CD4-positive, alpha-beta T cell (primary cell): ENCODE measurements around the gene DNHD1. TPM values are rescaled to one million over a fixed set of nuclear protein-coding genes. Genes with fewer than 3 reads are reported as not detected.

Source experiments
- ATAC-seq: fragments of 200-7000 bp; cut with Tn5 transposase; one replicate; pipeline ENCODE4 v1.10.0; 2022; ENCODE audit warnings: mild to moderate bottlenecking; ENCODE audit not compliant: poor library complexity
- CTCF ChIA-PET: fragments of 350-600 bp; sonication (Branson Sonifier 250); formaldehyde crosslinking; loops from one replicate; lab custom pipeline; 2021; ENCODE audit warnings: antibody characterized with exemption, inconsistent platforms; lab: Charles Lee
- POLR2A ChIA-PET: fragments of 350-600 bp; sonication (Branson Sonifier 250); formaldehyde crosslinking; loops from one replicate; lab custom pipeline; 2021; ENCODE audit warnings: antibody characterized with exemption, inconsistent platforms; lab: Charles Lee
- DNase-seq, 14 experiments: peaks; one replicate each; pipeline ENCODE4 v3.0.0-alpha.2; 2013 to 2020; ENCODE audit warnings: mixed read lengths in 2 of 14
- H3K27ac ChIP-seq, 2 donors: one replicate each; pipeline versions ENCODE4 v1.5.1 to v1.7.0; 2013; ENCODE audit warnings: low read length in 2 of 2, low read depth in 1 of 2, mild to moderate bottlenecking in 1 of 2
- H3K27me3 ChIP-seq, 2 experiments: 1 replicate in 1 of 2; 2 replicates in 1 of 2; pipeline versions ENCODE4 v1.6.1 to v1.7.0; 2013; ENCODE audit warnings: low read length in 2 of 2, control low read depth in 1 of 2, mild to moderate bottlenecking in 1 of 2, moderate library complexity in 1 of 2; ENCODE audit not compliant: insufficient read depth in 2 of 2, control insufficient read depth in 1 of 2
- H3K36me3 ChIP-seq: one replicate; pipeline ENCODE4 v1.6.1; 2013; ENCODE audit warnings: low read length, control low read depth; ENCODE audit not compliant: insufficient read depth
- H3K4me1 ChIP-seq: one replicate; pipeline ENCODE4 v1.6.1; 2013; ENCODE audit warnings: low read length, control low read depth; ENCODE audit not compliant: insufficient read depth
- H3K4me3 ChIP-seq: one replicate; pipeline ENCODE4 v1.5.1; 2013; ENCODE audit warnings: mild to moderate bottlenecking, low read length, moderate library complexity
- H3K9me3 ChIP-seq, 2 experiments: 1 replicate in 1 of 2; 2 replicates in 1 of 2; pipeline versions ENCODE4 v1.6.1 to v1.7.0; 2013; ENCODE audit warnings: low read length in 2 of 2, mild to moderate bottlenecking in 2 of 2, control low read depth in 1 of 2, moderate library complexity in 1 of 2; ENCODE audit not compliant: control insufficient read depth in 1 of 2, insufficient read depth in 1 of 2
- H3K27ac Mint-ChIP-seq: one replicate; pipeline ENCODE4 v1.8.0; 2020; ENCODE audit warnings: mixed read lengths
- H3K27me3 Mint-ChIP-seq: one replicate; pipeline ENCODE4 v1.8.0; 2021; ENCODE audit warnings: mixed read lengths
- H3K36me3 Mint-ChIP-seq: one replicate; pipeline ENCODE4 v1.8.0; 2021; ENCODE audit warnings: low read depth, mixed read lengths
- H3K4me1 Mint-ChIP-seq: one replicate; pipeline ENCODE4 v1.8.0; 2021; ENCODE audit warnings: low read depth, mixed read lengths
- H3K4me3 Mint-ChIP-seq: one replicate; pipeline ENCODE4 v1.8.0; 2020; ENCODE audit warnings: mild to moderate bottlenecking, mixed read lengths
- H3K9me3 Mint-ChIP-seq: one replicate; pipeline ENCODE4 v1.8.0; 2020; ENCODE audit warnings: mixed read lengths
- intact Hi-C, 2 experiments: fragments of 100-400 bp; cut with DNase I in 1 of 2; cut with micrococcal nuclease in 1 of 2; formaldehyde crosslinking; loops; one replicate each; pipeline versions ENCODE4 v1.15.1 to v1.9.0; 2023 to 2025; cut with DNase I, micrococcal nuclease
- total RNA-seq, 174 experiments: library from RNA in 2 of 174; stranded (reverse) in 2 of 174; gene quantifications; one replicate each; pipeline ENCODE4 v1.2.3 and lab custom pipeline; 2021 to 2026
- TF ChIP-seq, protein P1 (sequence below): fragments of 200-600 bp; IDR thresholded peaks from one replicate; pipeline ENCODE4 v1.8.0; 2022; ENCODE audit warnings: antibody characterized with exemption, mild to moderate bottlenecking

Gene DNHD1
- total RNA-seq, 2 experiments from 2014 or later = 44.1 to 46.8 TPM

DNA sequence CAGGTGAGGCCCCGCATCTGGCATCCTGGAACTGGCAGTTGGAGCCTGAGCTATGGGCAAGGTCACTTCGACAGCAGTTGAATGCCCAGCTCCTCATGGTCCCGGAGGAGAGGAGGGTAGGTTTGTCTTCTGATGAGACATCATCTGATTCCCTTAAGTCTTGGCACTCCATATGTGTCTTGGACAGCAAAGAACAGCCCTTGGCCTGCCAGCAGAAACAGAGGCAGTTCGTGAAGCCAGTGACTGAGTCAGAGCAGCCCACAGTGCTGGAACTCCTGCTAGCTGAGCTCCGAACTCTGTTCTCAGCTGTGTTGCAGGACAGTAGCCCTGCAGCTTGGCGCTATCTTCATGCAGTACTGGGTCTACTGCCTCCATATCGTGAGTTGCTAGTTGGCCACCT lies 1.0 kb downstream of the DNHD1 start:
- Mint-ChIP-seq H3K9me3 (no peaks in the 10 kb centered on the region), H3K4me1 (peaks cover 23% of the 10 kb centered on the region), H3K36me3 (peaks cover 78% of the 10 kb centered on the region), H3K27me3 (no peaks in the 10 kb centered on the region), H3K27ac (no peak overlapping the region), H3K4me3 (no peak overlapping the region)
- H3K27me3 ChIP-seq = no peaks in the 10 kb centered on the region
- CTCF ChIA-PET = interaction anchor here (1.3 kb wide), 2 partner anchors 59 to 119 kb away, joined by 4 read pairs; no protein-coding TSS in a partner anchor
- H3K36me3 ChIP-seq = peaks cover 52% of the 10 kb centered on the region
- H3K4me1 ChIP-seq = no peaks in the 10 kb centered on the region
- H3K4me3 ChIP-seq = no peak overlapping the region
- H3K9me3 ChIP-seq = no peaks in the 10 kb centered on the region
- DNase-seq (no peak), ATAC-seq (no peak)
- no peak overlapping the region for H3K27ac ChIP-seq
- TF ChIP-seq, protein P1, sequence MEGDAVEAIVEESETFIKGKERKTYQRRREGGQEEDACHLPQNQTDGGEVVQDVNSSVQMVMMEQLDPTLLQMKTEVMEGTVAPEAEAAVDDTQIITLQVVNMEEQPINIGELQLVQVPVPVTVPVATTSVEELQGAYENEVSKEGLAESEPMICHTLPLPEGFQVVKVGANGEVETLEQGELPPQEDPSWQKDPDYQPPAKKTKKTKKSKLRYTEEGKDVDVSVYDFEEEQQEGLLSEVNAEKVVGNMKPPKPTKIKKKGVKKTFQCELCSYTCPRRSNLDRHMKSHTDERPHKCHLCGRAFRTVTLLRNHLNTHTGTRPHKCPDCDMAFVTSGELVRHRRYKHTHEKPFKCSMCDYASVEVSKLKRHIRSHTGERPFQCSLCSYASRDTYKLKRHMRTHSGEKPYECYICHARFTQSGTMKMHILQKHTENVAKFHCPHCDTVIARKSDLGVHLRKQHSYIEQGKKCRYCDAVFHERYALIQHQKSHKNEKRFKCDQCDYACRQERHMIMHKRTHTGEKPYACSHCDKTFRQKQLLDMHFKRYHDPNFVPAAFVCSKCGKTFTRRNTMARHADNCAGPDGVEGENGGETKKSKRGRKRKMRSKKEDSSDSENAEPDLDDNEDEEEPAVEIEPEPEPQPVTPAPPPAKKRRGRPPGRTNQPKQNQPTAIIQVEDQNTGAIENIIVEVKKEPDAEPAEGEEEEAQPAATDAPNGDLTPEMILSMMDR = no peak
- intact Hi-C loops = no loop called here
- POLR2A ChIA-PET = no interaction called here

DNA sequence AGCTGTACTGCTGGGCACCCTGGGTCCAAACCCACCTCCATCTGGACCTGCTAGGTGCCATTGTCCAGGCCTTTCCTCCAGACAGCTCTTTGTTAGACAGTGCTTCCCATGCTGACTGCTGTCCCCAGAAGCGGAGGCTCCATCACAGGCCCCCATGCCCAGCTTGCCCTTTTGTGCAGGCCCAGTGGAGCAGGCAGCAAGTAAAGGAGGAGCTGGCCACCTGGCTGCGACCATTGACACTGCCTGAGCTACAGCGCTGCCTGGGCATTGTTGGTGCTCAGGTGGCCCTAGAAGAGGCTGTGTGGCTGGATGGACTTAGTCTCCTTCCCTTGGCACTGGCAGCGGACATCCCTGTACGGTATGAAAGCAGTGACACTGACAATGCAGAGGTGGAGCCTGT lies 1.5 kb downstream of the DNHD1 start:
- H3K4me3 ChIP-seq = no peak overlapping the region
- ATAC-seq (no peak), DNase-seq (no peak)
- Mint-ChIP-seq H3K36me3 (peaks cover 78% of the 10 kb centered on the region), H3K27me3 (no peaks in the 10 kb centered on the region), H3K9me3 (no peaks in the 10 kb centered on the region), H3K4me3 (no peak overlapping the region), H3K27ac (no peak overlapping the region), H3K4me1 (peaks cover 19% of the 10 kb centered on the region)
- POLR2A ChIA-PET = interaction anchor here (1.0 kb wide), 1 partner anchor 106 kb away, joined by 3 read pairs; no protein-coding TSS in a partner anchor
- H3K9me3 ChIP-seq = no peaks in the 10 kb centered on the region
- peaks cover 52% of the 10 kb centered on the region for H3K36me3 ChIP-seq
- CTCF ChIA-PET = interaction anchor here (1.3 kb wide), 2 partner anchors 59 to 119 kb away, joined by 4 read pairs; no protein-coding TSS in a partner anchor
- H3K4me1 ChIP-seq = no peaks in the 10 kb centered on the region
- H3K27me3 ChIP-seq = no peaks in the 10 kb centered on the region
- TF ChIP-seq, protein P1 = no peak
- no peak overlapping the region for H3K27ac ChIP-seq
- intact Hi-C loops = no loop called here

DNA sequence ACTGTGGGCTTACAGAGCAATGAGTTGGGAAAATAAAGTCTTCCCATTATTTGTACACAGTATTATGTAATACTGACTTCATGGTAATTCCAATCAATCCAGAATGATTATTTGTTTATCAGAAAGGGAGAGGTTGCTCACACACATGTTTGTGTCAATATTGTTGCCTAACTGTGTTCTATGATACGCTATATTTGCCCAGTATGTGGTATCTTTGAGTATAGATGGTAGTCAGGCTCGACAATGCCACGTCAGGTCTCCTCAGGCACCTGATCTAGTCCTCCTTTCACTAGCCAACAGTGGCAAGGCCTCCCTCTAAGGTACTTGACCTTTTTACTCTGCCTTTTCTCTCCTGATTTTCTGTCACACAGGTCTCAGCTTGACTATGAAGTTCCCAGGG lies 5.3 kb downstream of the DNHD1 start:
- CTCF ChIA-PET = interaction anchor here (1.4 kb wide), 1 partner anchor 149 kb away, joined by 3 read pairs; no protein-coding TSS in a partner anchor
- H3K9me3 Mint-ChIP-seq = no peaks in the 10 kb centered on the region
- no peaks in the 10 kb centered on the region for H3K27me3 ChIP-seq
- TF ChIP-seq, protein P1 = no peak
- H3K4me3 Mint-ChIP-seq = no peak overlapping the region
- no peak for ATAC-seq
- H3K4me1 ChIP-seq = no peaks in the 10 kb centered on the region
- H3K27me3 Mint-ChIP-seq = no peaks in the 10 kb centered on the region
- H3K27ac Mint-ChIP-seq = peak overlapping the region; percentile 21
- H3K4me3 ChIP-seq = no peak overlapping the region
- no peak for DNase-seq
- POLR2A ChIA-PET = no interaction called here
- peaks cover 33% of the 10 kb centered on the region for H3K36me3 ChIP-seq
- no peak overlapping the region for H3K27ac ChIP-seq
- intact Hi-C loops = no loop called here
- H3K36me3 Mint-ChIP-seq = peaks cover 75% of the 10 kb centered on the region
- no peaks in the 10 kb centered on the region for H3K9me3 ChIP-seq
- H3K4me1 Mint-ChIP-seq = peaks cover 5% of the 10 kb centered on the region
